ENCODE measurements around the gene PDCL2.

- TF ChIP-seq, protein P1, sequence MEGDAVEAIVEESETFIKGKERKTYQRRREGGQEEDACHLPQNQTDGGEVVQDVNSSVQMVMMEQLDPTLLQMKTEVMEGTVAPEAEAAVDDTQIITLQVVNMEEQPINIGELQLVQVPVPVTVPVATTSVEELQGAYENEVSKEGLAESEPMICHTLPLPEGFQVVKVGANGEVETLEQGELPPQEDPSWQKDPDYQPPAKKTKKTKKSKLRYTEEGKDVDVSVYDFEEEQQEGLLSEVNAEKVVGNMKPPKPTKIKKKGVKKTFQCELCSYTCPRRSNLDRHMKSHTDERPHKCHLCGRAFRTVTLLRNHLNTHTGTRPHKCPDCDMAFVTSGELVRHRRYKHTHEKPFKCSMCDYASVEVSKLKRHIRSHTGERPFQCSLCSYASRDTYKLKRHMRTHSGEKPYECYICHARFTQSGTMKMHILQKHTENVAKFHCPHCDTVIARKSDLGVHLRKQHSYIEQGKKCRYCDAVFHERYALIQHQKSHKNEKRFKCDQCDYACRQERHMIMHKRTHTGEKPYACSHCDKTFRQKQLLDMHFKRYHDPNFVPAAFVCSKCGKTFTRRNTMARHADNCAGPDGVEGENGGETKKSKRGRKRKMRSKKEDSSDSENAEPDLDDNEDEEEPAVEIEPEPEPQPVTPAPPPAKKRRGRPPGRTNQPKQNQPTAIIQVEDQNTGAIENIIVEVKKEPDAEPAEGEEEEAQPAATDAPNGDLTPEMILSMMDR (IDR thresholded peaks at IDR 0.05; ENCODE audit: low read depth, low read length), result no peak
- TF ChIP-seq, protein P2, sequence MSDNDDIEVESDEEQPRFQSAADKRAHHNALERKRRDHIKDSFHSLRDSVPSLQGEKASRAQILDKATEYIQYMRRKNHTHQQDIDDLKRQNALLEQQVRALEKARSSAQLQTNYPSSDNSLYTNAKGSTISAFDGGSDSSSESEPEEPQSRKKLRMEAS (IDR thresholded peaks at IDR 0.05; ENCODE audit: low read depth, low read length), result no peak
- TF ChIP-seq POLR2A (IDR thresholded peaks at IDR 0.05; ENCODE audit: extremely low read depth, insufficient read length) (no peak), MYC (IDR thresholded peaks at IDR 0.05; ENCODE audit: low read depth, low read length) (no peak)
Observed at GRCh38 chr4:55509266-55509665, 82.8 kb downstream of the PDCL2 start.

Measured in NB4 (cell line).